ENCODE measurements around the gene NAPEPLD. TPM values are rescaled to one million over a fixed set of nuclear protein-coding genes. Genes with fewer than 3 reads are reported as not detected.
"Not testable (repeated sequence)": the region's sequence is repeated elsewhere in the genome, so short reads cannot be mapped to it uniquely, and the experiment has no call there.

The NAPEPLD gene
- total RNA-seq, 1 donor from 2014 or later: 4.7 TPM

DNA sequence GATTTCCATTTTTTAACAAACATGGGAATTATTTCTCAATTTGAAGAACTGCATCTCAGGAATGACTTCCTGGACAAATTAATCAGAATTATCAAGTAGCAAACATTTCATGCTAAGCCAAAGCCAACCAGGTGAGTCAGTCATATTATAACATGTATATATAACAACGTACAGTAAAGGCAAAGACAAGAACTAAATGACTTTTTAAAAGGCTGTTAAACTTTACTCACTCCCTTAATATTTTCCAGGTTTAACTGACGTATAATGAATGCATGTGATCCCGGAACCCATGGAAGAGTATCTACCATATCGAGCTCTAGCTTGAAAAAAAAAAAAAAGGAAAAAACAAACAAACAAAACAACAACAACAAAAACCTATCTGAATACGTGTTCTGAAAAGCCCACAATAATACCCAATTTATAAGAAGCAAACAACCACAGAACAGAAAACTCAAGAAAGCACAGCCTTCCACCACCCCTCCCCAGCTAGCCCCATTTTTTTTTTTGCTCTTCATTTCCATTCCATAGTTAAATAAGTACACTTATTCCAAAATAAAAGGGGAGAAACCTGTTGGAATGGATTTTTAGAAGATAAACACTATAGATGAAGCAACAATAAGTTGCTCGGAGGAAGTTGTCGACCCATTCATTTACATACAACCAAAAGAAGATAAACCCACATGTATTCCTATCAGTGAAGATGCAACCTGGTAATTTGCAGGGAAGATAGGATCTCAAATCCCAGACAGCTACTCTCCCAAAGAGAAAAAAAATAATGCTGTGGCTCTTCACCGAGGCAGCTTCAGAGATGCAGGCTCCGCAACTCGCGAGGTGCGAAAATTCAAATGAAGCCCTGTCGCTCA is 537 bp downstream of the NAPEPLD start:
- DNase-seq (ENCODE audit: extremely low read depth, low read depth, low spot score): no peak

DNA sequence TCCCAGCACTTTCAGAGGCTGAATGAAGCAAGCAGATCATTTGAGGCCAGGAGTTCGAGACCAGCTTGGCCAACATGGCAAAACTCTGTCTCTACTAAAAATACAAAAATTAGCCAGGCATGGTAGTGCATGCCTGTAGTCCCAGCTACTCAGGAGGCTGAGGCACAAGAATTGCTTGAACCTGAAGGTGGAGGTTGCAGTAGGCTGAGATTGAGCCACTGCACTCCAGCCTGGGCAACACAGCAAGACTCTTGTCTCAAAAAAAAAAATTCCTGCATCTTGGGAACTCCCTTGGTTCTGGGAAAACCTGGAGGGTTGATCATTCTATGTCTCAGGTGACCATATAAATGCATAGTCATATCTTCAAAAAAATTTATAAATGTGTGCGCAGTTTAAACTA is 4.1 kb downstream of the NAPEPLD start:
- DNase-seq (ENCODE audit: extremely low read depth, low read depth, low spot score): not testable (repeated sequence)

DNA sequence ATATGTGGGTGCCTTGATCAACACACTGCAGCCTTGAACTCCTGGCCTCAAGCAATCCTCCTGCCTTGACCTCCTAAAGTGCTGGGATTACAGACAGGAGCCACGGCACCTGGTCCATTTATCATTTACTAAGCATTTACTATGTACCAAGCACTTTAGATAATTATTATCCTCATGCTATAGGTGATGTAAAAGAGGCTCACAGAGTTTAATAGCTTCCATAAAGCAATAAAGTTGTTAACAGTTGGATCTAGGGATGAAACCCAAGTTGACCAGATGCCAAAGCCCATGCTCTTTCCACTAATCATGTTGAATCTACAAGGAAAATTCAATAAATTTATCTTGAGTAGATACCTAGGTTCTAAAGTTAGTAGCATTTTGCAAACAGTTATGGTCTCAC is 5.0 kb downstream of the NAPEPLD start:
- DNase-seq (ENCODE audit: extremely low read depth, low read depth, low spot score): no peak

DNA sequence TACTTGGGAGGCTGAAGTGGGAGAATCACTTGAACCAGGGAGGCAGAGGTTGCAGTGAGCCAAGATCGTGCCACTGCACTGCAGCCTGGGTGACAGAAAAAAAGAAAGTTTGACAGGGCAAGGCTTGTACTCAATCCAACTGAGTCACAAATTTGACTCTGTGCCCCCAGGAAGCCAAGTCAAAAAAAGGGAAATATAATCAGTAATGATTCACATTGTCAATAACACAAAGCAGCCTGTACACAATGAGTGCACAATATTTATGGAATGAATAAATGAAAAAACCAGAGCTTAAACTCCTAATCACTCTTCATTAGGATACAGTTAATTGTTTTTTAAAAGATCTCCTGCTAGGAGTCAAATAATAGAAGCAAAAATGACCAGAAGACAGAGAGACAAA is 6.4 kb downstream of the NAPEPLD start:
- no peak for DNase-seq (ENCODE audit: extremely low read depth, low read depth, low spot score)

DNA sequence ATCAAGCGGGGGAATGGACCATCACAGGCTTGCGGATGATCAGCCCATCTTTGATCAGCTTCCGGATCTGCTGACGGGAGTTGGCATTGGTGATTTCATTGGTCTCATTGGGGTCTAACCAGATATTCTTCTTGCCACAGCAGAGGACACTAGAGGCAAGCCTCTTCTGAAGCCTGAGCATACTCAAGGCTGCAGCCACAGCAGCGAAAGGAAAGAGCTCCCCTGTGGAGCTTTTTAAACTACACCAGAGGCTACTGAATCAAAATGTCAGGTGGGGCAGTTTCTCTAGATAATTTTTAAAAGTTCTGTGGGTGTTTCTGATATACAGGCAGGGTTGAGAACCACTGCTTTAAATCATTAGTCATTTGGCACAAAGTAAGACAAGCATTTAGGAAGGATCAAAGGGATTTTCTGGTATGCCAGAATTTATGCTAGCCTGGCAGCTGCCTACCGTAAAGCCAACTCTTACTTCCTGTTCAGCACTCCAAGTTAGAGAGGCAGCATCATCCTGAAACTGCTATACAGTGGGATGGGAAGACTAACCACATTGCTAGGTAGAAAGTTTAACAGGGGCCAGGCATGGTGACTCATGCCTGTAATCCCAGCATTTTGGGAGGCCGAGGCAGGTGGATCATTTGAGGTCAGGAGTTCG is 7.0 kb downstream of the NAPEPLD start:
- DNase-seq (ENCODE audit: extremely low read depth, low read depth, low spot score): no peak

DNA sequence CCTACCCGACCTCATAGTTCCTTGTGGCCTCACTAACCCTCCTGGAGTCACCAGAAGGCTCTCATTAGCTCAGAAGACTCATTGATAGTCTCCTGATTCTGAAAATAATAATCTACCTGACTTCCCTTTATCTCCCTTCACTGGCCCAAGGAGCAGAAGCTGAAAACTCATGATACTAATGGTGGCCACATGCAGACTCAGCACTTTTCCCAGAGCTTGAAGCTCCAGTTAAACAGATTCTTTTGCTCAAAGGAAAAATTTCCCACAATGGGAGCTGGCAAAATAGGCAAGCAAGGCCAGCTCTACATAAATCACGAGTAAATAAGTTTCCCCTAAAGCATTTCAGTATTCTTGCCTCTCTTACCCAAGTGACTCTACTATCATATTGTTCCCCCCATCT is 8.2 kb downstream of the NAPEPLD start:
- no peak for DNase-seq (ENCODE audit: extremely low read depth, low read depth, low spot score)

DNA sequence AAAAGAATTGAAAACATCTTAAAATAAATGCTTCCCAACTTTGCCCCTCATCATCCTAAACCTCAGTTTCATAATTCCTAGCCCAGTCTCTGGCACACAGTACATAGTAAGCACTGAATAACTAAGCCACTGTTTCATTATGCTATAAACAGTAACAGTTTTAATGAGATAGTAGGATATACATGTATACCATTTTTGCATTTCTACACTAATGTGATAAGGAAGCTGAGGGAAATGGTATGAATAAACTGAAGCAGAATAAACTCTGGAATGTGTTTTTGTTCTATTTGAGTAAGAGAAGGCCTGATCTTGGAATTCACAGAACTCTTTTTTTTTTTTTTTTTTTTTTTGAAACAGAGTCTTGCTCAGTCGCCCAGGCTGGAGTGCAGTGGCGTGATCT is 8.8 kb downstream of the NAPEPLD start:
- DNase-seq (ENCODE audit: extremely low read depth, low read depth, low spot score): no peak

DNA sequence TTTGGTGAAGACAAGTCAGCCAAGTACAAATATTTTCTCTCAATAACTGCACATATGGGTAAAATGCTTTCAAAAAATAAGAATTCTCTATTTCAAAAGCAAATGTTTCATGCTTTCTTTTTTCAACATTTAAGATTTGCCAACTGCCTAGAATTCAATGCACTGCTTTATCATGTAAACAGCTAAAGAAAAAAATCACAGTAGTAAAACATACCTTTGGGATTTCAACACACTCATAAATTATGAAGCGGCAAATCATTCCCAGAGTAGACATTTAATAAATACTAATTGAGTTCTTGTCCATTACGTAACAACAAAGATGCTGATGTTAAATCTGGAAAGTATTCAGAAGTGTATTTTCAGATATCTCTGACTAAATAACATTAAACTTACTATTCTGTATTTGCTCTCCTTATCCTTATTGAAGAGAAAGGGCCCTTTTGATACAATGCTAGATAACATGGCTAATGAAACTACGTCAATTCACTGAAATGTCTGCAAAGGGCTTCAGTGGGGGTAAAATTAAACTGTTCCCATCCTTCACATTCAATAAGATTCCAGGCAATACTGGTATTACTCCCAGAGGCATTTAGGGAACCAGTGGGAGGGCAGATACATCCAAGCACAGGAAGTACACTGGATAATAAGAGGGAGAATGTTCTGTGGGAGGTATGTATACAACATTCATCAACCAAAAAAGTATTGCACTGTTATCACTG is 13.9 kb downstream of the NAPEPLD start:
- no peak for DNase-seq (ENCODE audit: extremely low read depth, low read depth, low spot score)

DNA sequence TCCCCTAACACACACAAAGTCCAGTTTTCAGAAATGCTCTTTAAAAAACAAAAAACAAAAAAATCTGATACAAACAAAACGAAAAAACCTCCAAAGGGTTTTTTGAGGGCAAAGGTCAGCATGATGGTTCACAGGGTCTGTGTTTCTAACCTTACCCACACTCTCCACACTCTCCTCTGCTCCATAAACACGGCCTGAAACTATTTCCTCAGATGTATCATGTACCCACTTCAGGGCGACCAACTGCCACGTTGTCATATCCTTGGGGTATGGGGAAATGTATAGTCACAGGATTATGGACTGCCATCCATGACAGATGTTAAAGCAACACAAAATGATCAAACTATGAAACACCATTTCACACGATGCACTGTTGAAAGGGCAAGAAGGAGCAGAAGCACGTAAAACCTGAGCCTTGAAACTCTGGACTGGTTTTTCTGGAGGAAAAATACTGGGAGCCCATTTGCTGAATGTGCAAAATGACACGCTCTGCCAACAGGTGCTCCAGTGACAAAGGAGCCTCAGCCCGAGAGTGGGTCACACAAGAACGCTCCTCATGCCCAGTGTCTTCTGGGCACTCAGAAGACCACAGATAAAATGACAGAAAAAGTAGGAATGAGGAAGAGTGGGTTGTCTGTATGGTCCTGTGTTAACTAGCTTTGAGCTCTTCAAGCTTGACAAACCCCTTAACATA is 15.8 kb downstream of the NAPEPLD start:
- DNase-seq (ENCODE audit: extremely low read depth, low read depth, low spot score): no peak

DNA sequence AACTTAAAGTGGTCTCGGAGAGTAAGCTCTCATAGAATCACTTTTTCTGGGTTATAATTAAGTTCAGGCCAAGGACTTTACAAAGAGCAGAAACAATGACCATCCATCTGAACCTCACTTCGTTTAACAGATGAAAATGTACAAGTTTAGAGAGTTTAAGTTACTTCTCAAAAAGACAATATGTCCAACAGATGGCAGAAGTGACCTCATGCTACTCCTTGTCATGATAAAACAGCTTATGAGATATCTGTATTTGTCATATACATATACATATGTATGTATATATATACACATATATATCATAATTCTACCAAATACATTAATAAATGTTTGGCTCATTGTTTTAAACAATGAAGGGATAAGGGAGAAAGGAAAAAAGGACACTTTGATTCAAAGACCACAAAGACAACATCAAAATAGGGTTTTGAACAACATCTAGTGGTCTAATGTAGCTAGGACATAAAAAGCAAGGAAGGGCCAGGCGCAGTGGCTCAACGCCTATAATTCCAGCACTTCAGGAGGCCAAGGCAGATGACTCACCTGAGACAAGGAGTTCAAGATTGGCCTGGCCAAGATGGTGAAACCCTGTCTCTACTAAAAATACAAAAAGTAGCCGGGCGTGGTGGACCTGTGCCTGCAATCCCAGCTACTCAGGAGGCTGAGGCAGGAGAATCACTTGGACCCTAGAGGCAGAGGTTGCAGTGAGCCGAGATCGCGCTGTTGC is 17.8 kb downstream of the NAPEPLD start:
- DNase-seq (ENCODE audit: extremely low read depth, low read depth, low spot score): no peak

DNA sequence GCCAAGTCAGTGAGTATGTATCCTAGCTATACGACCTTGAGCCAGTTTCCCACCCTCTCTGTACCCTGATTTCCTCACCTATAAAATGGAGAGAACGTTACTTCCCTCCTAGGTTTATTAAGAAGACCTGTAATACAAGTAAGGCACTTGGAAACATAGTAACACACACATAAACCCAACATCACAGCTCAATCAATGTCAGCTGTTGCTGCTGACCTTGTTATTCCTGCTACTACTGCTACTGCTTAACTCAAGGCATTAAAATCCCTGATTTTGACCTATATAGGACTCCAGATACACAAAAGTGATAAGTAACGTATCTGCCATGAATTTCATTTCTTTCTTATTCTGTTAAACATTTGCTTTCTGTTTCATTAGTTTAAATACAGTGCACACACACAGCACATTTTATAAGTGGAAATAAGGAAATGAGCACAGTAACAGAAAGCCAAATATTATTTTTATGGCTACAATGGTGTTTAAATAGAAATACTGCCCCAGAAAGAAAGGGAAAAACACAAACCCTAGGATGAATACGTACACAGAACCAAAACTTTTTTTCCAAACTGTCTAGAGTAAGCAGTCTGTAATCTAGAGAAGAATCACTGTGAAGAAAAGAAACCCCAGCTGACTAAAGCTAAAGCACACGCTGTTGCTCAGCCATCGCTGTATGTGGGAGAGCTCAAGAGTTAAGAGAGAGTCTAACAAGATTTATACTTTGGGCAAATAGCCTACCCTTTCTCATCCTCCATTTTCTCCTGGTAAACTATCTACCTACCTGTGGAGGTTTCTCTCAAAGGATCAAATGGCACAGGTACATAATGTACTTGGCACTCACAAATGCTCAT is 19.0 kb downstream of the NAPEPLD start:
- no peak for DNase-seq (ENCODE audit: extremely low read depth, low read depth, low spot score)

DNA sequence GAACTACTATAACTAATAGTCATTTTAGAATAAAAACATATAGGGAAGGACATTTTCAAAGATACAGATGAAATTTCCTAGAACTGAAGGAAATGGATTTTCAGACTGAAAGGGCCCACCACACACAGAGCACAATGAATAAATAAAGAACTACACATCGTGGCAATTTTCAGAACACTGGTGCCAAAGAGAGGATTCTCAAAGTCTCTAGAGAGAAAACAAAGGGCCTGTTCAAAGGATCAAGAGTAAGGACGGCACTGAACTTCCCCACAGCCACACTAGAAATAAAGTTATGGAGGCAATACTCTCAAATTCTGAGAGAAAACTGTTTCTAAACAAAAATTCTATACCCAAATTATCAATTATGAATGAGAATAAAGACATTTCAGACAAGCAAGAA is 21.9 kb downstream of the NAPEPLD start:
- DNase-seq (ENCODE audit: extremely low read depth, low read depth, low spot score): no peak

DNA sequence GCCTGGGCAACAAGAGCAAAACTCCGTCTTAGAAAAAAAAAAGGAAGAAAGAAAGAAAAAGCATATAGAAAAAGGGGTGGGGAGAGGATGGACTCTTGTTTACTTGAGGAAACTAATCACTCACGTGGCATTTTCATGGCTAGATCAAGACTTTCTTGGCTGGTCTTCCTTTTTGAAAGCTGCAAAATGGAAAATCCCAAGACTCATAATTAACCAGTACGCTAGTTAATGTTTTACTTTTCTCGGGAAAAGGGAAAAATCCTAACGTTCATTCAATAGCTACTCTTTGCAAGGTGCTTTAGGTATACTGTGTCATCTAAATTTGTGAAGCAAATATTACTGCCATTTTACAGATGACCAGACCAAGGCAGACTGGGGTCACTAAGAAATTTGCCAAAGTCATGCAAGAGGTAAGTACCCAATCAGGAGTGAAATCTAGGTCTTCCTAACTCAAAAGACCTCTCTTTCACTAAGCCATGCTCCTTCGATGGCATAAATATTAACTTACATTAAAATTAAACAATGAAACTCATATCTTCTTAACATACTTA is 24.4 kb downstream of the NAPEPLD start:
- no peak for DNase-seq (ENCODE audit: extremely low read depth, low read depth, low spot score)

DNA sequence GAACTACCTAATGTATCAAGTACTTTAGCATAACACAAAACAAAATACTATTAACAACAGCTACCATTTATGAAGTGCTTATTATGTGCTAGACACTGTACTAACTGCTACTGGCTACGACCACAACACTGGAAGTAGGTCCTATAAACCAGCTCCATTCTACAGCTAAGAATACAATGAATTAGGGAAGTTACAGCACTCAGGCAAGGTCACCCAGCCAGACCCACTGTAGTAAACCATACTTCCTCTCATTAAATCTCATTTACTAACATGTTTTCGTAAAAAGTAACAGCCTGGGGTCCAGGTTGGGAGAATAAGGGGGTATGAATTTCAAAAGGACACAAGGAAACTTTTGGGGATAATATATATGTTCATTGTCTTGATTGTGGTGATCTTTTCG is 25.4 kb downstream of the NAPEPLD start:
- DNase-seq (ENCODE audit: extremely low read depth, low read depth, low spot score): no peak

DNA sequence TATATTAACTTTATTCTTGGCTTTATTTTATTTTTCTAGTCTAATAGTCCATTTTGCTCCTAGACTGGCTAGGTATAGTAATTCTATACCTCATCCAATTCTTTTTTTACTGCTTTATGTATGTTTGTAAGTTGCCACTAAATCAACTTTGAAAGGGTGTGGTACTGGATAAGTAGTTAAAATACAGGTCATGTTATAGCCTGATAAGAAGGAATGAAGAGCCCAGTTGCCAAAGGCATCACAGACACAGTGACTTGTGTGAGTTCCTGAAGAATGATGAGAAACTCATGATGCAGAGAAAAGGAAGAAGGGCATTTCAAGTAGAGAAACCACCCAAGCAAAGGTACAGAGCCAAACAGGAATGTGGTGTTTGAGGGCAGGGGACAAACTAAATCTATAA is 27.3 kb downstream of the NAPEPLD start:
- DNase-seq (ENCODE audit: extremely low read depth, low read depth, low spot score): no peak

DNA sequence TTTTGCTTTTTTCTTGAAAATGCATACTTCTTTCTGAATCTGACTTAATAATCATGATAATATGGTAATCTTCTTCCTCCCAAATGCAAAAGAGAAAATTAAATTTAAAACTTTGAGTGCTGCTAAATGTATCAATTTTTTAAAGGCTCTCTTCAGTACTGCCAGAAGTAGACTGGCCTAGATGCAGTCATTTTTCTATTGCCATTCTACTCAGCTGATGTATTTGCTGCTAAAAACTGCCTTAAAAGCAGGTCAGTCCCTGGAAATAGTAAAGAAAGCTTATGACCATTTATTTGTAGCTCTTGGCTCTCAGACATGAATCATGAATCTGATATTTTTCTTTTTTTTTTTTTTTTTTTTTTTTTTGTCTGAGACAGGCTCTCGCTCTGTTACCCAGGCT is 28.5 kb downstream of the NAPEPLD start:
- no peak for DNase-seq (ENCODE audit: extremely low read depth, low read depth, low spot score)

DNA sequence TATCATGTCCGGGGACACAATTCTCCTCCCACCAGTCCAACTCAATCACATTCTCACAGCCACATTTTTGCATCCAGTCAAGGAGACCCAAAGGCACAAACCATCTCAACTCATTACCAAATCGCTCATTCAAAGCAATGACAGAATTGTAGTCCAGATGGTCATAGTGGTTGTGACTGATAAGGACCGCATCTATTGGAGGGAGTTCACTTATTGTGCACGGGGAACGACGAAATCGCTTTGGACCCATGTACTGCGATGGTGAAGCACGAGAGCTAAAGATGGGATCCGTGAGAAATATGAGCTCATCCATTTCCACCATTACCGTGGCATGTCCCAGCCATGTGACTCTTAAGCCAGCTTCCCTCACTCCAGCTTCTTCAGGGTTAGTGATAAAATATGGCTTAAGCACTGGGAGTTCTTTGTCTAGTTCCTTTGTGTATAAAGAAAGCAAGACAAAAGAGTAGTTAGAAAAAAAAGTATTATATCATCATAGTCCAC is 29.1 kb downstream of the NAPEPLD start:
- no peak for DNase-seq (ENCODE audit: extremely low read depth, low read depth, low spot score)

DNA sequence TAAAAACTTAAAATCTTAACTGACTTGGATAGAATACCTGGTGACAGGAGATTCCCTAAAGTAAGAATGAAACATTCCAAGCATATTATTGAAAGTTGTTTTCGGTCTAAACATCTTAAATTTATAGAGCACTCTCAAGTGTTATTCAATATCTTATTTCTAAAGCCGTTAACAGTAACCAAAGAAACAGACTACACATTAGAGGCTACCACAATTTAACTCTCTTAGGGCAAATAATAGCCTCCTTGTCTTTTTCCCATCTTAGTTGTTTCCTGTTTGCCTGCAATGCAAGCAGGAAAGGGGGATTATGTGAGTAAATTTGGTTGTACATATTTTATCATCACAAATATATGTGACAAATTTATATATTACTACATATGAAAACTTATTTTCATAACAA is 31.4 kb downstream of the NAPEPLD start:
- DNase-seq (ENCODE audit: extremely low read depth, low read depth, low spot score): no peak

DNA sequence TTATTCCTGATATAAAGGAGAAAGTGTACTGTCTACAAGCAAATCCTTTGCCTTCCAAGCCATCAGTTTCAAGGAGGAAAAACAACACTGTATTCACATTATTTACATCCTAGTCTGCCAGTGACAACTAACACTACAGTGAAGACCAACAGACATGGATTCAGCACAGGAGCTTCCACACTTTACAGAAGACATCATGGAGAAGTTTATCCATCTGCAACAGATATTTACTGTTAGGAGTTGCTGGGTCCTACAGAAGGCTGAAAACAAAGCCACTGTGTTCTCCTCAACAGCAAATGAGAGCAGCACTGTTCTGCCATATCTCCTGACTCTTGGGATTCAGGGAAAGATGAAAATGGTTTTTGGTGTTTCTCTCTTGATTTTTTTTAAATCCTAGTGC is 31.9 kb downstream of the NAPEPLD start:
- no peak for DNase-seq (ENCODE audit: extremely low read depth, low read depth, low spot score)
